ENCODE data around the gene GRIK1.

Gene GRIK1

DNA sequence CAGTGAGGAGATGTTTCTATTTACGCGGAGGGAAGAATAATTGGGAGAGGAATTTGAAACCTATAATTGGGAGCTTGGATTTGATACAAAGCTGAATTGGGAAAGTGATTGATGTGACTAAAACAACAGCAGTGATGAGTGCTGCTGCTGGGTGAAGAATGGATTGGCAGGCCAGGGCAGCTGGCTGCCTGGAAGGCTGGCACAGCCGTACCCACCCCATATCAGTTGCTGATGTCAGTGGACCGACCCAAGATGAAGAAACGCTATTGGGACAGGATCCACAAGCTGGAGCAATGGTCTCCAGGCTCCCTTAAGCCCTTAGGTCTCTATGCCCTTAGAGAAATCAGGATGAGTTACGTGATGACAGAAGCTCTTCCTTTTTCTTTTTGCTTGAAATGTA lies 47.4 kb downstream of the GRIK1 start:
- no peak overlapping the region for H2AK5ac ChIP-seq (ENCODE audit: low read length)
- H3K4ac ChIP-seq (ENCODE audit: low read depth, low read length) = no peak overlapping the region
- H2BK5ac ChIP-seq (ENCODE audit: low read depth, low read length, poor library complexity) = no peak overlapping the region
- H3K9ac ChIP-seq (ENCODE audit: low read length) = no peak overlapping the region
- H2AFZ ChIP-seq (ENCODE audit: insufficient read depth, low read length, poor library complexity) = no peak overlapping the region
- DNase-seq = no peak
- no peaks in the 10 kb centered on the region for H3K36me3 ChIP-seq (ENCODE audit: control insufficient read depth in 1 of 2, insufficient read depth in 2 of 2, low read length in 2 of 2)
- 100% methylated on average over 2 of the region's 6 CpGs for WGBS (ENCODE audit: extremely low coverage, insufficient coverage, insufficient read length)
- no peak overlapping the region for H3K23ac ChIP-seq (ENCODE audit: low read length)
- no peak overlapping the region for H3K27ac ChIP-seq (ENCODE audit: low read depth, low read length)
- no peak overlapping the region for H3K4me3 ChIP-seq (ENCODE audit: low read depth, low read length)
- H3K79me2 ChIP-seq (ENCODE audit: control insufficient read depth, insufficient read depth, low read length, poor library complexity) = no peaks in the 10 kb centered on the region
- H3K27me3 ChIP-seq (ENCODE audit: insufficient read depth, low read length) = no peaks in the 10 kb centered on the region
- H4K8ac ChIP-seq (ENCODE audit: low read depth, low read length) = no peak overlapping the region
- no peaks in the 10 kb centered on the region for H3K4me1 ChIP-seq (ENCODE audit: control insufficient read depth in 1 of 2, insufficient read depth in 2 of 2, low read length in 2 of 2)
- H3K9me3 ChIP-seq (ENCODE audit: insufficient read depth, low read depth, low read length) = no peaks in the 10 kb centered on the region
- no peak overlapping the region for H3K4me2 ChIP-seq (ENCODE audit: low read length)
- H2BK12ac ChIP-seq (ENCODE audit: low read length) = no peak overlapping the region
- H3K18ac ChIP-seq (ENCODE audit: low read length) = no peak overlapping the region
- no peak overlapping the region for H3K14ac ChIP-seq (ENCODE audit: low read length)
- no peaks in the 10 kb centered on the region for H3K79me1 ChIP-seq (ENCODE audit: low read length)
- no peak overlapping the region for H4K12ac ChIP-seq (ENCODE audit: low read depth, low read length)
- no peak overlapping the region for H4K91ac ChIP-seq (ENCODE audit: low read depth, low read length)
- no peak overlapping the region for H2BK120ac ChIP-seq (ENCODE audit: insufficient read depth, low read length, poor library complexity)

DNA sequence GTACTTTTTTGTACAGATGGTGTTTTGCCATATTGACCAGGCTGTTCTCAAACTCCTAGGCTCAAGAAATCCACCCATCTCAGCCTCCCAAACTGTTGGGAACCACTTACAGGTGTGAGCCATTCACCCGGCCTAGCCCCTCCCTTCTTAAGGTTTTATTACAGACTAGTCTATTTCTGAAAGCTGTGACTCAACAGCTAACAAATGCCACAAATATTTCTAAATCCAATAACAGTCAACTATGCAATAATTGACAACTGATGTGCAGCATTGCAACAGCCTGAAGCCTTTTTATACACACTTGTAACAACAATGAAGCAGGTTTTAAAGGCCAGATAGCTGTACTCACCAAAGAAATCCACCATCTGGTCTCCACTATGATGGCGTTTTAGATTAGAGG lies 51.4 kb downstream of the GRIK1 start:
- no CpG with 5 or more reads among the region's 2 CpGs for WGBS (ENCODE audit: extremely low coverage, insufficient coverage, insufficient read length)
- H3K4me2 ChIP-seq (ENCODE audit: low read length) = no peak overlapping the region
- H3K27me3 ChIP-seq (ENCODE audit: insufficient read depth, low read length) = no peaks in the 10 kb centered on the region

DNA sequence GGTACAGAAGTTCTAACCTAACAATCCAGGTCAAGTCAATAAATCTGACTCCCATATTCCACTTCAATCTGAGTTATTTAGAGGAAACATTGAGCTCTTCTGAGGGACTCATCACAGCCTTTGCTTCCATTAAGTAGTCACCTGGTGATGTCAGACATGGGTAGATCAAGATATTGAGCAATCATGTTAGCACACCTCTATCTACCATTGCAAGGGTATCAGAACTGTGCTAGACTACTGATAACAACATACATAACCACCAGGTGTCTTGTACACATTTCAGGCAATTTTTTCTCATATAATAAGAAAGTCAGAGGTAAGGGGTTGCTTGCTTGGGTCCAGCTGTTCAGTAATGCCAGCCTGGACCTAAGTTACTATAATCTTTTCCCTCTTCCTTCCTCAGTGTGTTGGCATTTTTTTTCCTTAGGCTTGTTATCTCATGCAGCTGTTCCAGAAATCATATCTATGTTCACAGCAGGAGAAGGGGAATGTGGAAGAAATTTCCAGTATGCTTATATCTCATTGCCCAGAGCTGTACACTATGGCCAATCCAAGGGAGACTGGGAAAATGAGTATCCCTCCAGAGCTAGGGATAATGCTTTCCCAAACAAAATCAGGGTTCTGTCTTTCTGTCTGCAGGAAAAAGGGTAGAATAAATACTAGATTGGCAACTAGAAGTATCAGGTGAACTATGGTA lies 52.3 kb downstream of the GRIK1 start:
- no peak overlapping the region for H3K4me3 ChIP-seq (ENCODE audit: low read depth, low read length)
- no peaks in the 10 kb centered on the region for H3K79me2 ChIP-seq (ENCODE audit: control insufficient read depth, insufficient read depth, low read length, poor library complexity)
- no peak overlapping the region for H4K8ac ChIP-seq (ENCODE audit: low read depth, low read length)
- H2BK120ac ChIP-seq (ENCODE audit: insufficient read depth, low read length, poor library complexity) = no peak overlapping the region
- H3K27ac ChIP-seq (ENCODE audit: low read depth, low read length) = no peak overlapping the region
- no peak overlapping the region for H2AK5ac ChIP-seq (ENCODE audit: low read length)
- no peak overlapping the region for H4K12ac ChIP-seq (ENCODE audit: low read depth, low read length)
- H3K9me3 ChIP-seq (ENCODE audit: insufficient read depth, low read depth, low read length) = no peaks in the 10 kb centered on the region
- no peaks in the 10 kb centered on the region for H3K36me3 ChIP-seq (ENCODE audit: control insufficient read depth in 1 of 2, insufficient read depth in 2 of 2, low read length in 2 of 2)
- no peak overlapping the region for H3K18ac ChIP-seq (ENCODE audit: low read length)
- no peak overlapping the region for H2BK12ac ChIP-seq (ENCODE audit: low read length)
- no peak overlapping the region for H3K4ac ChIP-seq (ENCODE audit: low read depth, low read length)
- H3K9ac ChIP-seq (ENCODE audit: low read length) = no peak overlapping the region
- no peaks in the 10 kb centered on the region for H3K4me1 ChIP-seq (ENCODE audit: control insufficient read depth in 1 of 2, insufficient read depth in 2 of 2, low read length in 2 of 2)
- no peak overlapping the region for H3K14ac ChIP-seq (ENCODE audit: low read length)
- no peaks in the 10 kb centered on the region for H3K79me1 ChIP-seq (ENCODE audit: low read length)
- DNase-seq = peak; percentile 47 to 79
- H2BK5ac ChIP-seq (ENCODE audit: low read depth, low read length, poor library complexity) = no peak overlapping the region
- H3K27me3 ChIP-seq (ENCODE audit: insufficient read depth, low read length) = no peaks in the 10 kb centered on the region
- no peak overlapping the region for H4K91ac ChIP-seq (ENCODE audit: low read depth, low read length)
- no peak overlapping the region for H3K4me2 ChIP-seq (ENCODE audit: low read length)
- no peak overlapping the region for H2AFZ ChIP-seq (ENCODE audit: insufficient read depth, low read length, poor library complexity)
- H3K23ac ChIP-seq (ENCODE audit: low read length) = no peak overlapping the region

More for the DNA sequence above, 51.4 kb downstream of the GRIK1 start:
- H3K9me3 ChIP-seq (ENCODE audit: insufficient read depth, low read depth, low read length) = no peaks in the 10 kb centered on the region
- no peaks in the 10 kb centered on the region for H3K4me1 ChIP-seq (ENCODE audit: control insufficient read depth in 1 of 2, insufficient read depth in 2 of 2, low read length in 2 of 2)
- H2BK120ac ChIP-seq (ENCODE audit: insufficient read depth, low read length, poor library complexity) = no peak overlapping the region
- no peak overlapping the region for H3K9ac ChIP-seq (ENCODE audit: low read length)
- H3K79me2 ChIP-seq (ENCODE audit: control insufficient read depth, insufficient read depth, low read length, poor library complexity) = no peaks in the 10 kb centered on the region
- no peak overlapping the region for H2BK12ac ChIP-seq (ENCODE audit: low read length)
- no peak overlapping the region for H3K23ac ChIP-seq (ENCODE audit: low read length)
- no peak overlapping the region for H2AK5ac ChIP-seq (ENCODE audit: low read length)
- H4K8ac ChIP-seq (ENCODE audit: low read depth, low read length) = no peak overlapping the region
- H3K18ac ChIP-seq (ENCODE audit: low read length) = no peak overlapping the region
- no peak overlapping the region for H2AFZ ChIP-seq (ENCODE audit: insufficient read depth, low read length, poor library complexity)
- no peak overlapping the region for H4K12ac ChIP-seq (ENCODE audit: low read depth, low read length)
- H3K79me1 ChIP-seq (ENCODE audit: low read length) = no peaks in the 10 kb centered on the region
- no peak overlapping the region for H4K91ac ChIP-seq (ENCODE audit: low read depth, low read length)
- H2BK5ac ChIP-seq (ENCODE audit: low read depth, low read length, poor library complexity) = no peak overlapping the region
- no peaks in the 10 kb centered on the region for H3K36me3 ChIP-seq (ENCODE audit: control insufficient read depth in 1 of 2, insufficient read depth in 2 of 2, low read length in 2 of 2)
- H3K4ac ChIP-seq (ENCODE audit: low read depth, low read length) = no peak overlapping the region
- no peak overlapping the region for H3K14ac ChIP-seq (ENCODE audit: low read length)
- H3K4me3 ChIP-seq (ENCODE audit: low read depth, low read length) = no peak overlapping the region
- peak in 1 of 2 donors; percentile 29 for DNase-seq
- no peak overlapping the region for H3K27ac ChIP-seq (ENCODE audit: low read depth, low read length)

DNA sequence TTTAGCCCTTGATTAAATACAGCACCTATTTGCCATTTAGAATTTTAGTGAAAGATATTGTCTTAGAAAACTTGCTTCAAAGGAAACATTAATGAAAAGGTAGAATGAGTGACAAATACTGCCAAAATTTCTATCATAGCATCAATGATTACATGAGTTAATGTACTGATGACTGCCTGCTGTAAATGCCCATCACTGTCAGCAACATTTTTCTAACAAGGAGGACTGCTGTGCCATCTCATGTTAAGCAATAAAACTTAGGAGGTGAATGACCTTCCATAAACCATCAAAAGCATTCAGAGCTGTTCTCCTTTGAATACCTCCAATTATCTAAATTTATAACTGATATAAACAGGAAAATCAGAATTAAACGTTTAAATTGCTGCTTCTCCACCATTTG lies 54.3 kb downstream of the GRIK1 start:
- no peaks in the 10 kb centered on the region for H3K9me3 ChIP-seq (ENCODE audit: insufficient read depth, low read depth, low read length)
- no peak overlapping the region for H4K91ac ChIP-seq (ENCODE audit: low read depth, low read length)
- no peak overlapping the region for H3K23ac ChIP-seq (ENCODE audit: low read length)
- WGBS (ENCODE audit: extremely low coverage, insufficient coverage, insufficient read length) = no CpG with 5 or more reads among the region's 1 CpG
- no peak overlapping the region for H3K14ac ChIP-seq (ENCODE audit: low read length)
- H2BK12ac ChIP-seq (ENCODE audit: low read length) = no peak overlapping the region
- no peak overlapping the region for H3K4ac ChIP-seq (ENCODE audit: low read depth, low read length)
- H3K79me2 ChIP-seq (ENCODE audit: control insufficient read depth, insufficient read depth, low read length, poor library complexity) = no peaks in the 10 kb centered on the region
- no peak overlapping the region for H2BK120ac ChIP-seq (ENCODE audit: insufficient read depth, low read length, poor library complexity)
- no peak overlapping the region for H2AFZ ChIP-seq (ENCODE audit: insufficient read depth, low read length, poor library complexity)
- no peaks in the 10 kb centered on the region for H3K79me1 ChIP-seq (ENCODE audit: low read length)
- no peak overlapping the region for H4K12ac ChIP-seq (ENCODE audit: low read depth, low read length)
- no peaks in the 10 kb centered on the region for H3K4me1 ChIP-seq (ENCODE audit: control insufficient read depth in 1 of 2, insufficient read depth in 2 of 2, low read length in 2 of 2)
- no peaks in the 10 kb centered on the region for H3K36me3 ChIP-seq (ENCODE audit: control insufficient read depth in 1 of 2, insufficient read depth in 2 of 2, low read length in 2 of 2)
- no peak overlapping the region for H3K27ac ChIP-seq (ENCODE audit: low read depth, low read length)
- no peak for DNase-seq
- H4K8ac ChIP-seq (ENCODE audit: low read depth, low read length) = no peak overlapping the region
- H3K4me3 ChIP-seq (ENCODE audit: low read depth, low read length) = no peak overlapping the region
- H2AK5ac ChIP-seq (ENCODE audit: low read length) = no peak overlapping the region
- no peak overlapping the region for H3K4me2 ChIP-seq (ENCODE audit: low read length)
- H2BK5ac ChIP-seq (ENCODE audit: low read depth, low read length, poor library complexity) = no peak overlapping the region
- no peak overlapping the region for H3K18ac ChIP-seq (ENCODE audit: low read length)
- no peak overlapping the region for H3K9ac ChIP-seq (ENCODE audit: low read length)
- H3K27me3 ChIP-seq (ENCODE audit: insufficient read depth, low read length) = no peaks in the 10 kb centered on the region

Measured in trophoblast cell (in vitro differentiated cells and primary cell).